NCI-H345 treated with DMSO at 0.1 percent for 48 hours (cell line): Measurements from ENCODE around the gene DVL3.

Source experiments
- DNase-seq: peaks from one replicate; lab custom pipeline; 2025; ENCODE audit not compliant: unreplicated experiment; lab: John Stamatoyannopoulos, UW

Gene DVL3

GRCh38 chr3:184176377-184177330 lies 21.5 kb downstream of the DVL3 start:
- no peak for DNase-seq

GRCh38 chr3:184177331-184177731 lies 22.2 kb downstream of the DVL3 start:
- no peak for DNase-seq

GRCh38 chr3:184177767-184178306 lies 22.7 kb downstream of the DVL3 start:
- no peak for DNase-seq

GRCh38 chr3:184178521-184179138 lies 23.5 kb downstream of the DVL3 start:
- DNase-seq, result no peak

- DNase-seq, result no peak
These were observed 25.0 kb downstream of the DVL3 start for GRCh38 chr3:184180165-184180564.

- DNase-seq, result no peak
These were observed 26.4 kb downstream of the DVL3 start for GRCh38 chr3:184181596-184181995.

- DNase-seq, result no peak
These were observed 28.5 kb downstream of the DVL3 start for GRCh38 chr3:184183679-184184078.

- no peak for DNase-seq
These were observed 29.5 kb downstream of the DVL3 start for GRCh38 chr3:184184546-184185230.

GRCh38 chr3:184185461-184186183 lies 30.4 kb downstream of the DVL3 start:
- DNase-seq, result peak; percentile 99

GRCh38 chr3:184186184-184186901 lies 31.2 kb downstream of the DVL3 start, which contains the start of gene ABCF3:
Gene ABCF3, plus strand, starts transcription at chr3:184186199. Its CDS starts 9 bp downstream, at chr3:184186208.
- no peak for DNase-seq

- no peak for DNase-seq
These were observed 31.7 kb downstream of the DVL3 start for GRCh38 chr3:184186902-184187207.

GRCh38 chr3:184188080-184188479 lies 32.9 kb downstream of the DVL3 start:
- DNase-seq, result no peak

- no peak for DNase-seq
These were observed 34.2 kb downstream of the DVL3 start for GRCh38 chr3:184189421-184189820.

GRCh38 chr3:184192889-184193288 lies 37.7 kb downstream of the DVL3 start:
- DNase-seq, result no peak

GRCh38 chr3:184193991-184194539 lies 38.9 kb downstream of the DVL3 start:
- no peak for DNase-seq

GRCh38 chr3:184196536-184196935 lies 41.4 kb downstream of the DVL3 start:
- DNase-seq, result no peak

- DNase-seq, result no peak
These were observed 43.3 kb downstream of the DVL3 start for GRCh38 chr3:184198509-184198908.

- DNase-seq, result no peak
These were observed 45.6 kb downstream of the DVL3 start for GRCh38 chr3:184200825-184201224.

- no peak for DNase-seq
These were observed 48.3 kb downstream of the DVL3 start for GRCh38 chr3:184203526-184203925.
